ENCODE data around the gene RASA3. TPM values are rescaled to one million over a fixed set of nuclear protein-coding genes. Genes with fewer than 3 reads are reported as not detected.
A peak's percentile ranks its signal among the peaks of the same experiment; 100 is the strongest.
"Not testable (repeated sequence)": the region's sequence is repeated elsewhere in the genome, so short reads cannot be mapped to it uniquely, and the experiment has no call there.

The RASA3 gene
- total RNA-seq, 1 donor from 2014 or later, result 2.9 TPM

DNA sequence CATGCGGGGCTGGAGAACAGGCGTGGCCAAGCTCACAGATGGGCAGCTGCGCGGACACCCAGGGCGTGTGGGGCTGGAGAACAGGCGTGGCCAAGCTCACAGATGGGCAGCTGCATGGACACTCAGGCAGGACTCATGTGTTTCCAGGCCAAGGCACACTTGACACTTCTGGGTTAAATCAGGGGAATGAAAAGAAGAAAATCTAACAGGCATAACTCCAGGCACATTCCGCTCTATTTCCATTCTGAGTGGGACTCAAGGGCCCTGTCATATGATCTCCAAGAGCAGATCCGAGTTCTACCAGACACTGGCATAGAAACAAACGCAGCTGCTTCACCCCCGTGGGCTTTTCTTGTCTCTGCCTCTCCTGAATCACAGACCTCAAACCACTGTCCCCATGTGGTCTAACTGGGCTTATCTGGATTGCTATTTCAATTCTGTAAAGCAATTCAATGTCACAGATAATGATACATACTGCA, 141.2 kb downstream of the RASA3 start:
- H3K36me3 ChIP-seq, result no peaks in the 10 kb centered on the region
- no peak overlapping the region for H3K27ac Mint-ChIP-seq

DNA sequence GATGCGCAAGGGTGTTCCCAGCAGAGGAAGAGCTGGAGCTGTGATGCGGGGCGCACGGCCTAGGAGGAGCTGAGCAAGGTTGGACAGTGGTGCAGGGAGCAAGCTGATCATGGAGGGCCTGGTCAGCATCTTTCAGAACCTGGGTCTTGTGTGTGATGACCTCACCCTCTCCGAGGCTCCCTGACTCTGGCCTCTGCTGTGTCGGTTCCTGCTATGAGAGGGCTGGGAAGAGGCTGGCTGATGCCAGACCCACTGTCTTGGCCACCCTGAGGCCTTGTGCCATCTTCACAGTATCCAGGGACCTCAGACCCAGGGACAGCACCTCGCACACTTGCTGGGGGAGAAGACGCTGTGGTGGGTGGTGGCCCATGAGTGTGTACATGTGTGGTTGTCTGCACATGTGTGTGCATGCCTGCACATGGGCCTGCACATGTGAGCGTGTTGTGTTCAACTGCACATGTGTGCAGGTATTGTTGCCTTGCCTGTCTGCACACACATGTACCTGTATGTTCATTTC, 142.0 kb downstream of the RASA3 start:
- Mint-ChIP-seq H3K9me3 (peaks cover 2% of the 10 kb centered on the region), H3K4me3 (no peak overlapping the region), H3K4me1 (peaks cover 5% of the 10 kb centered on the region), H3K36me3 (peaks cover 31% of the 10 kb centered on the region), H3K27me3 (ENCODE audit: insufficient read depth, low read depth) (peaks cover 8% of the 10 kb centered on the region), H3K27ac (peak overlapping the region; percentile 54)
- Histone ChIP-seq H4K20me1 (ENCODE audit: low read depth) (no peaks in the 10 kb centered on the region), H3K36me3 (no peaks in the 10 kb centered on the region), H3K4me2 (no peak overlapping the region), H3K79me2 (ENCODE audit: low read depth) (no peaks in the 10 kb centered on the region), H3K9ac (no peak overlapping the region), H3F3A (ENCODE audit: low read depth) (peaks cover 3% of the 10 kb centered on the region), H3K9me3 (ENCODE audit: low read depth) (no peaks in the 10 kb centered on the region), H3K4me3 (no peak overlapping the region), H3K27ac (no peak overlapping the region), H3K27me3 (no peaks in the 10 kb centered on the region), H3K4me1 (no peaks in the 10 kb centered on the region), H2AFZ (replicated peaks) (no peak overlapping the region)
- TF ChIP-seq EZH2phosphoT487 (IDR thresholded peaks at IDR 0.05), result no peak
- TF ChIP-seq EZH2 (IDR thresholded peaks at IDR 0.05), result no peak
- TF ChIP-seq, protein P1, sequence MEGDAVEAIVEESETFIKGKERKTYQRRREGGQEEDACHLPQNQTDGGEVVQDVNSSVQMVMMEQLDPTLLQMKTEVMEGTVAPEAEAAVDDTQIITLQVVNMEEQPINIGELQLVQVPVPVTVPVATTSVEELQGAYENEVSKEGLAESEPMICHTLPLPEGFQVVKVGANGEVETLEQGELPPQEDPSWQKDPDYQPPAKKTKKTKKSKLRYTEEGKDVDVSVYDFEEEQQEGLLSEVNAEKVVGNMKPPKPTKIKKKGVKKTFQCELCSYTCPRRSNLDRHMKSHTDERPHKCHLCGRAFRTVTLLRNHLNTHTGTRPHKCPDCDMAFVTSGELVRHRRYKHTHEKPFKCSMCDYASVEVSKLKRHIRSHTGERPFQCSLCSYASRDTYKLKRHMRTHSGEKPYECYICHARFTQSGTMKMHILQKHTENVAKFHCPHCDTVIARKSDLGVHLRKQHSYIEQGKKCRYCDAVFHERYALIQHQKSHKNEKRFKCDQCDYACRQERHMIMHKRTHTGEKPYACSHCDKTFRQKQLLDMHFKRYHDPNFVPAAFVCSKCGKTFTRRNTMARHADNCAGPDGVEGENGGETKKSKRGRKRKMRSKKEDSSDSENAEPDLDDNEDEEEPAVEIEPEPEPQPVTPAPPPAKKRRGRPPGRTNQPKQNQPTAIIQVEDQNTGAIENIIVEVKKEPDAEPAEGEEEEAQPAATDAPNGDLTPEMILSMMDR (IDR thresholded peaks at IDR 0.05), result no peak
- no peak for DNase-seq (ENCODE audit: low spot score)

More for the DNA sequence above, 141.2 kb downstream of the RASA3 start:
- Histone ChIP-seq H3K4me1 (no peaks in the 10 kb centered on the region), H3F3A (ENCODE audit: low read depth) (peaks cover 3% of the 10 kb centered on the region), H2AFZ (replicated peaks) (no peak overlapping the region), H3K27me3 (no peaks in the 10 kb centered on the region), H4K20me1 (ENCODE audit: low read depth) (no peaks in the 10 kb centered on the region), H3K9ac (no peak overlapping the region), H3K79me2 (ENCODE audit: low read depth) (no peaks in the 10 kb centered on the region), H3K27ac (no peak overlapping the region), H3K4me3 (no peak overlapping the region), H3K4me2 (no peak overlapping the region), H3K9me3 (ENCODE audit: low read depth) (no peaks in the 10 kb centered on the region)
- no peak for DNase-seq (ENCODE audit: low spot score)
- H3K36me3 Mint-ChIP-seq, result peaks cover 31% of the 10 kb centered on the region
- no peak overlapping the region for H3K4me3 Mint-ChIP-seq
- peaks cover 8% of the 10 kb centered on the region for H3K27me3 Mint-ChIP-seq (ENCODE audit: insufficient read depth, low read depth)
- TF ChIP-seq EZH2 (IDR thresholded peaks at IDR 0.05), result no peak
- H3K4me1 Mint-ChIP-seq, result peaks cover 5% of the 10 kb centered on the region
- H3K9me3 Mint-ChIP-seq, result peaks cover 2% of the 10 kb centered on the region

DNA sequence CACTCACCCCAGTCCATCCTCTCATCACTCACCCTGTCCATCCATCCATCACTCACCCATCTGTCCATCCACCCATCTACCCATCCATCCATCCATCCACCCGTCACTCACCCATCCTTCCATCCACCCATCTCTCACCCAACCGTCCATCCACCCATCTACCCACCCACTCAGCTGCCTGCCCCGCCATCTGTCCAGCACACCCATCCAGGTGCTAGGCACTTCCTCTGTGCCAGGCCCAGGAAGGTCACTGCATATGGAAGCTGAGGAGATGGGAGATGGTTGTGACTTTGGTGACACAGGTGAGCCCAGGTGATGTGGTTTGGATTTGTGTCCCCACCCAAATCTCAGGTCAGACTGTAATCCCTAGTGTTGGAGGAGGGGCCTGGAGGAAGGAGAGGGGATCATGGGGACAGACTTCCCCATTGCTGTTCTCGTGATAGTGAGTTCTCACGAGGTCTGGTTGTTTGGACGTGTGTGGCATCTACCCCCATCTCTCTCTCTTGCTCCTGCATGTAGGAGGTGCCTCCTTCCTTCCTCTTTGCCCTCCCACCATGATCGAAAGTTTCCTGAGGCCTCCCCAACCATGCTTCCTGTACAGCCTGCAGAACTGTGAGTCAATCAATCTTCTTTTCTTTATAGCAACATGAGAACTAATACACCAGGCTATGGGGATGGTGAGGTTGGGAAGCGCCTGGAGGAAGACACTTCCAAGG, 142.7 kb downstream of the RASA3 start:
- Histone ChIP-seq H3K4me2 (no peak overlapping the region), H3K27me3 (no peaks in the 10 kb centered on the region), H4K20me1 (ENCODE audit: low read depth) (no peaks in the 10 kb centered on the region), H3K4me3 (no peak overlapping the region), H3K4me1 (no peaks in the 10 kb centered on the region), H3K9ac (no peak overlapping the region), H3K79me2 (ENCODE audit: low read depth) (no peaks in the 10 kb centered on the region), H3K27ac (no peak overlapping the region), H2AFZ (replicated peaks) (no peak overlapping the region), H3K36me3 (no peaks in the 10 kb centered on the region), H3K9me3 (ENCODE audit: low read depth) (no peaks in the 10 kb centered on the region), H3F3A (ENCODE audit: low read depth) (peaks cover 3% of the 10 kb centered on the region)
- peaks cover 2% of the 10 kb centered on the region for H3K9me3 Mint-ChIP-seq
- peaks cover 5% of the 10 kb centered on the region for H3K4me1 Mint-ChIP-seq
- peaks cover 8% of the 10 kb centered on the region for H3K27me3 Mint-ChIP-seq (ENCODE audit: insufficient read depth, low read depth)
- DNase-seq (ENCODE audit: low spot score), result no peak
- peak overlapping the region; percentile 54 for H3K27ac Mint-ChIP-seq
- H3K4me3 Mint-ChIP-seq, result no peak overlapping the region
- H3K36me3 Mint-ChIP-seq, result peaks cover 31% of the 10 kb centered on the region
- TF ChIP-seq EZH2 (IDR thresholded peaks at IDR 0.05), result no peak
- TF ChIP-seq, protein P1 (IDR thresholded peaks at IDR 0.05), result no peak
- no peak for TF ChIP-seq EZH2phosphoT487 (IDR thresholded peaks at IDR 0.05)

DNA sequence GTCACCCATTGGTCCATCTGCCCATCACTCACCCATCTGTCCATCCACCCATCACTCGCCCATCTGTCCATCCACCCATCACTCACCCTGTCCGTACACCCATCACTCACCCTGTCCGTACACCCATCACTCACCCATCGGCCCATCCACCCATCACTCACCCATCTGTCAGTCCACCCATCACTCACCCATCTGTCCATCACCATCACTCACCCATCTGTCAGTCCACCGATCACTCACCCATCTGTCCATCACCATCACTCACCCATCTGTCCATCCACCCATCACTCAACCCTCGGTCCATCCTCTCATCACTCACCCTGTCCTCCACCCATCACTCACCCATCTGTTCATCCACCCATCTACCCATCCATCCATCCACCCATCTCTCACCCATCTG, 143.6 kb downstream of the RASA3 start:
- not testable (repeated sequence) for H3K4me3 Mint-ChIP-seq; H2AFZ ChIP-seq (replicated peaks); H3K4me1 Mint-ChIP-seq; H3K9me3 ChIP-seq (ENCODE audit: low read depth); H3K36me3 ChIP-seq; H3K27ac Mint-ChIP-seq; H3K4me2 ChIP-seq; H3K9ac ChIP-seq; H3K27ac ChIP-seq; H3K79me2 ChIP-seq (ENCODE audit: low read depth); H4K20me1 ChIP-seq (ENCODE audit: low read depth); H3K4me1 ChIP-seq; H3K9me3 Mint-ChIP-seq; H3K27me3 ChIP-seq; H3F3A ChIP-seq (ENCODE audit: low read depth); DNase-seq (ENCODE audit: low spot score); H3K4me3 ChIP-seq; H3K27me3 Mint-ChIP-seq (ENCODE audit: insufficient read depth, low read depth)
- H3K36me3 Mint-ChIP-seq, result peaks cover 28% of the 10 kb centered on the region

Measured in neural progenitor cell (in vitro differentiated cells).